Trophoblast cell (in vitro differentiated cells and primary cell): ENCODE data around the gene SPRYD7.

Experiments used
- DNase-seq, 2 donors: peaks; one replicate each; pipeline ENCODE4 v3.0.0-alpha.2; 2016
- H2AFZ ChIP-seq: 2 replicates; pipeline ENCODE4 v1.6.1; 2013; ENCODE audit warnings: low read length, moderate library complexity, mild to moderate bottlenecking; ENCODE audit not compliant: insufficient read depth, poor library complexity
- H2AK5ac ChIP-seq: 2 replicates; pipeline ENCODE4 v1.6.1; 2013; ENCODE audit warnings: mild to moderate bottlenecking, low read length
- H2BK120ac ChIP-seq: 2 replicates; pipeline ENCODE4 v1.6.1; 2013; ENCODE audit warnings: low read length, mild to moderate bottlenecking, moderate library complexity; ENCODE audit not compliant: insufficient read depth, poor library complexity
- H2BK12ac ChIP-seq: 2 replicates; pipeline ENCODE4 v1.6.1; 2013; ENCODE audit warnings: mild to moderate bottlenecking, low read length, moderate library complexity
- H2BK5ac ChIP-seq: 2 replicates; pipeline ENCODE4 v1.6.1; 2013; ENCODE audit warnings: low read length, low read depth, moderate library complexity, mild to moderate bottlenecking; ENCODE audit not compliant: poor library complexity
- H3K14ac ChIP-seq: 2 replicates; pipeline ENCODE4 v1.6.1; 2013; ENCODE audit warnings: mild to moderate bottlenecking, low read length
- H3K18ac ChIP-seq: 2 replicates; pipeline ENCODE4 v1.6.1; 2013; ENCODE audit warnings: mild to moderate bottlenecking, low read length
- H3K23ac ChIP-seq: 2 replicates; pipeline ENCODE4 v1.6.1; 2013; ENCODE audit warnings: low read length
- H3K27ac ChIP-seq: 2 replicates; pipeline ENCODE4 v1.5.1; 2013; ENCODE audit warnings: low read depth, mild to moderate bottlenecking, inconsistent platforms, low read length, moderate library complexity
- H3K27me3 ChIP-seq: 2 replicates; pipeline ENCODE4 v1.6.1; 2013; ENCODE audit warnings: inconsistent platforms, mild to moderate bottlenecking, low read length, moderate library complexity; ENCODE audit not compliant: insufficient read depth
- H3K36me3 ChIP-seq, 2 experiments: 1 replicate in 1 of 2; 2 replicates in 1 of 2; pipeline ENCODE4 v1.6.1; 2013; ENCODE audit warnings: low read length in 2 of 2, mild to moderate bottlenecking in 2 of 2, moderate library complexity in 1 of 2; ENCODE audit not compliant: insufficient read depth in 2 of 2, control insufficient read depth in 1 of 2
- H3K4ac ChIP-seq: 2 replicates; pipeline ENCODE4 v1.6.1; 2013; ENCODE audit warnings: low read depth, mild to moderate bottlenecking, low read length, moderate library complexity
- H3K4me1 ChIP-seq, 2 experiments: 1 replicate in 1 of 2; 2 replicates in 1 of 2; pipeline ENCODE4 v1.6.1; 2013; ENCODE audit warnings: low read length in 2 of 2, mild to moderate bottlenecking in 2 of 2, moderate library complexity in 1 of 2; ENCODE audit not compliant: insufficient read depth in 2 of 2, control insufficient read depth in 1 of 2
- H3K4me2 ChIP-seq: 2 replicates; pipeline ENCODE4 v1.6.1; 2013; ENCODE audit warnings: inconsistent platforms, mild to moderate bottlenecking, low read length, moderate library complexity
- H3K4me3 ChIP-seq: 2 replicates; pipeline ENCODE4 v1.5.1; 2013; ENCODE audit warnings: mild to moderate bottlenecking, low read depth, low read length, inconsistent platforms
- H3K79me1 ChIP-seq: one replicate; pipeline ENCODE4 v1.6.1; 2013; ENCODE audit warnings: low read length
- H3K79me2 ChIP-seq: 2 replicates; pipeline ENCODE4 v1.6.1; 2013; ENCODE audit warnings: low read length, mild to moderate bottlenecking; ENCODE audit not compliant: control insufficient read depth, insufficient read depth, poor library complexity
- H3K9ac ChIP-seq: 2 replicates; pipeline ENCODE4 v1.6.1; 2013; ENCODE audit warnings: mild to moderate bottlenecking, low read length
- H3K9me3 ChIP-seq: 2 replicates; pipeline ENCODE4 v1.6.1; 2013; ENCODE audit warnings: low read depth, mild to moderate bottlenecking, control low read depth, inconsistent platforms, low read length; ENCODE audit not compliant: insufficient read depth
- H4K12ac ChIP-seq: 2 replicates; pipeline ENCODE4 v1.6.1; 2013; ENCODE audit warnings: low read depth, mild to moderate bottlenecking, low read length, moderate library complexity
- H4K8ac ChIP-seq: 2 replicates; pipeline ENCODE4 v1.6.1; 2013; ENCODE audit warnings: low read depth, mild to moderate bottlenecking, low read length, moderate library complexity
- H4K91ac ChIP-seq: one replicate; pipeline ENCODE4 v1.6.1; 2013; ENCODE audit warnings: low read depth, mild to moderate bottlenecking, low read length, moderate library complexity
- WGBS: extraction: QIAGEN DNeasy Blood & Tissue Kit; methylation state at CpG from one replicate; pipeline ENCODE4 v1.1.7; 2013; ENCODE audit warnings: missing lambda C conversion rate; ENCODE audit not compliant: insufficient read length, insufficient coverage; ENCODE audit errors: extremely low coverage; 5-methylcytosine and 5-hydroxymethylcytosine counted together

SPRYD7 gene

DNA sequence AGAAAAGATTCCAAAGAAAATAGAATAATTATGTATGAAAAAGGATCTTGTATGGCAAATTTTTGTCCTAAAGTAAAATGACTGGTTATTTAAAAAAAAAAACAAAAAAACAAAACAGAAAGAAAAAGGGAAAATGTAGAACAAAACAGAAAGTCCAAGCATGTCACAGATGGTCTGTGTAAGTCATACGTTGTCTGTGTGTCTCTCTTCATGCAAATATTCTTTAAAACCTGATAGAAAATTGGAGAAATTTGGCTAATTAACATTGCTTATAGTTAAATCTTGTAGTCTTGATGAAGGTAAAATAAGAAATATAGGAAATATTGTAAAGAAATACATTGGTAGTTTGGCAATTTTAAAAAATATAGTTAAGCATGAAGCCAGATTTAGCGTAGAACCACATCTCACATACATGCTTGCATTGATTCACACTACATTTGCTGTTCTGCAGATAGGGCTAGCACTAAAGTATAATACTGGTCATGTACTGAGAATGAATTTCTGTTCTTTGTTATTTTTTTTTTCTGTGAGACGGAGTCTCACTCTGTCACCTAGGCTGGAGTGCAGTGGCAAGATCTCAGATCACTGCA lies 58.4 kb downstream of the SPRYD7 start:
- Histone ChIP-seq H3K23ac (no peak overlapping the region), H3K4me2 (no peak overlapping the region), H3K4me1 (no peaks in the 10 kb centered on the region), H3K9ac (no peak overlapping the region), H3K79me2 (no peaks in the 10 kb centered on the region), H3K27me3 (no peaks in the 10 kb centered on the region), H4K12ac (no peak overlapping the region), H2AFZ (no peak overlapping the region), H3K4me3 (no peak overlapping the region), H2BK5ac (no peak overlapping the region), H4K8ac (no peak overlapping the region), H3K36me3 (no peaks in the 10 kb centered on the region), H4K91ac (no peak overlapping the region), H2BK12ac (no peak overlapping the region), H2AK5ac (no peak overlapping the region), H3K14ac (no peak overlapping the region), H3K9me3 (peaks cover 27% of the 10 kb centered on the region), H3K79me1 (no peaks in the 10 kb centered on the region), H3K27ac (no peak overlapping the region), H3K18ac (no peak overlapping the region), H3K4ac (no peak overlapping the region), H2BK120ac (no peak overlapping the region)
- WGBS: no CpG with 5 or more reads among the region's 3 CpGs
- DNase-seq: no peak

DNA sequence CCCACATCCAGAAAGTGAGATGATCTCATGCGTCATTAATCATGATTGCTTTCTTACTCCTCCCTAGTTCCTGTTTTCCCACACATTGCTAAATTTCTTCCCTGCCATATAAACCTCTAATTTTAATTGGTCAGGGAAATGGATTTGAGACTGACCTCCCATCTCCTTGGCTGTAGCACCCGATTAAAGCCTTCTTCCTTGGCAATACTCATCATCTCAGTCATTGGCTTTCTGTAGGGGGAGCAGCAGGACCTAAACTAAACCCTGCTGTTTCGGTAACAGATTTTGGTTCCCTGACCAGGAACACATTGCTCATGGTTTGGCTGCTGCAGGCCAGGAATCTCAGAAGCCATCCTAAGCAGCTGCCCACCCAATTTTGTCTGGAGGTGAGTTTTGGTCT lies 61.7 kb downstream of the SPRYD7 start:
- Histone ChIP-seq H4K8ac (no peak overlapping the region), H3K79me2 (no peaks in the 10 kb centered on the region), H3K23ac (no peak overlapping the region), H3K9me3 (peaks cover 25% of the 10 kb centered on the region), H2BK12ac (no peak overlapping the region), H3K9ac (no peak overlapping the region), H3K4me2 (no peak overlapping the region), H3K14ac (no peak overlapping the region), H2BK120ac (no peak overlapping the region), H4K91ac (no peak overlapping the region), H2AFZ (no peak overlapping the region), H3K27ac (no peak overlapping the region), H4K12ac (no peak overlapping the region), H3K27me3 (no peaks in the 10 kb centered on the region), H3K79me1 (no peaks in the 10 kb centered on the region), H2BK5ac (no peak overlapping the region), H2AK5ac (no peak overlapping the region), H3K18ac (no peak overlapping the region), H3K4ac (no peak overlapping the region), H3K4me1 (no peaks in the 10 kb centered on the region), H3K4me3 (no peak overlapping the region), H3K36me3 (no peaks in the 10 kb centered on the region)
- no CpG with 5 or more reads among the region's 3 CpGs for WGBS
- DNase-seq: no peak

DNA sequence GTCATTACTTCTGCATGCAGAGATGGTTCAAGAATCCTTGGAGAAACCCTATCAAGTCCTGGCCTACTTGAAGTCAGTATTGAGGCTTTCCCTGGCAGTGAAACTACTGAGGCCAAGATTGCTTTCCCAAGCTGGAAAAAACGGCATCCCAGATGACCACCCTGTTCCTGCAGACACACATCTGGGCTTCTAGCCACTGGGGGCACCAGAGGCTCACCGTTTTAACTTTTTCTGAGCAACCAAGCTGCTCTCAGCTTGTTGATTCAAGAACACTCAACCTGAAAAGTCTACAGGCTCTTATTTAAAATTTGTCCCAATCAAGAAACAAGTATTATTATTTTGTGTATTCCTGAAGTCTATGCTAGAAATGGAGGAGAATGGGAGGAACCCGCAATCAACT lies 66.6 kb downstream of the SPRYD7 start:
- Histone ChIP-seq H3K14ac (no peak overlapping the region), H2BK5ac (no peak overlapping the region), H3K79me1 (no peaks in the 10 kb centered on the region), H3K4me2 (no peak overlapping the region), H3K23ac (no peak overlapping the region), H4K12ac (no peak overlapping the region), H3K27me3 (no peaks in the 10 kb centered on the region), H3K27ac (no peak overlapping the region), H3K4me1 (no peaks in the 10 kb centered on the region), H2BK12ac (no peak overlapping the region), H2AK5ac (no peak overlapping the region), H3K79me2 (no peaks in the 10 kb centered on the region), H4K91ac (no peak overlapping the region), H4K8ac (no peak overlapping the region), H3K4ac (no peak overlapping the region), H2BK120ac (no peak overlapping the region), H3K9ac (no peak overlapping the region), H3K18ac (no peak overlapping the region), H3K9me3 (peaks cover 5% of the 10 kb centered on the region), H3K36me3 (no peaks in the 10 kb centered on the region), H3K4me3 (no peak overlapping the region), H2AFZ (no peak overlapping the region)
- WGBS: no CpG with 5 or more reads among the region's 3 CpGs
- DNase-seq: peak; percentile 52 to 64

- Histone ChIP-seq H4K12ac (no peak overlapping the region), H4K8ac (no peak overlapping the region), H3K27ac (no peak overlapping the region), H2AK5ac (no peak overlapping the region), H3K79me2 (no peaks in the 10 kb centered on the region), H4K91ac (no peak overlapping the region), H3K4me1 (no peaks in the 10 kb centered on the region), H3K23ac (no peak overlapping the region), H3K9me3 (peaks cover 5% of the 10 kb centered on the region), H3K14ac (no peak overlapping the region), H3K4me2 (no peak overlapping the region), H3K27me3 (no peaks in the 10 kb centered on the region), H3K9ac (no peak overlapping the region), H2BK120ac (no peak overlapping the region), H3K79me1 (no peaks in the 10 kb centered on the region), H2BK12ac (no peak overlapping the region), H2AFZ (no peak overlapping the region), H3K18ac (no peak overlapping the region), H3K36me3 (no peaks in the 10 kb centered on the region), H3K4me3 (no peak overlapping the region), H3K4ac (no peak overlapping the region), H2BK5ac (no peak overlapping the region)
- DNase-seq: no peak
- WGBS: no CpG with 5 or more reads among the region's 8 CpGs
Measured at GRCh38 chr13:49867834-49868233, 68.3 kb downstream of the SPRYD7 start.
